C4-2B (cell line): Measurements from ENCODE around the gene GPHA2.

Experiments used
- CTCF ChIP-seq: fragments of 450-650 bp; conservative IDR thresholded peaks from 2 replicates; pipeline ENCODE4 v1.5.1; 2017; ENCODE audit warnings: mild to moderate bottlenecking
- ZFX ChIP-seq: fragments of 450-650 bp; IDR thresholded peaks from 2 replicates; pipeline ENCODE4 v1.6.1; 2017

- TF ChIP-seq CTCF (no peak), ZFX (no peak)
These were observed 10.8 kb downstream of the GPHA2 start for GRCh38 chr11:64924910-64925284.
